Stimulated activated CD4-positive, alpha-beta T cell treated with anti-CD3 and anti-CD28 coated beads, Interleukin-4, amount 100 ng/mL, for 1 hour (primary cell): Measurements from ENCODE around the gene RYR1.
"Not testable (repeated sequence)": the region's sequence is repeated elsewhere in the genome, so short reads cannot be mapped to it uniquely, and the experiment has no call there.

Experiments used
- DNase-seq: peaks from one replicate; pipeline ENCODE4 v3.0.0-alpha.2; 2020

RYR1 gene

DNA sequence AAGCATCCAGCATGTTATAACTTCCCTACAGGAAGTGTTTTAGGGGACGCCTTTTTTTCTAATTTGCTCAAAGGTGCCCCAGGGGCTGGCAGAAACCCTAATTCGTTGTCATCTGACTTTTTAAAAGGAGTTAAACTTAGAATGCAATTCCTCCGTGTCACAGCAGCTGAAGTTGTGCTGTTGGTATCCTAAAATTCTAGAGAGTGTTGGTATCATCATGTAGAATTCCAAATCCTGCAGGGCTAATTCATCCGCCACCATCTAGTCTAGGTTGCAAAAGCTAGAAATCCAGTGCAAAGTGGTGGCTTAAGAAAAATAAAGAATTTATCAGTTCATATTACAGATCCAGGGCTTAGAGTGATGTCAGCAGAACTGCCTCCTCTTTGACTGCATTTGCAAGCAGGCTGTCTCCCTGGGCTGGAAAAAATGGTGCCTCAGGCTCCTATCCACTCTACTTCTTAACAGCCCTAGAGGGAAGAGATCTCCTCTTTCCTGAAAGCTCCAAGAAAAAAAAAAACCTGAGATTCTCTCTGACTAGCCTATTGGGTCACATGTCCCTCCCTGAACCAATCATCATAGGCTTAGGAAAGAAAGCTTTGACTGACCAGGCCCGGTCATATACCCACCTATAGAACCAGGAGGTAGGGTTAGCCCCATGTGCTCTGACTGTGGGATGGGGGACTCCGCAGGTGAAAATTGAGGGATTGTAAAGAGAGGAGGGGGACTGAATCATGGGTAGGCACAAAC is 111.3 kb downstream of the RYR1 start:
- no peak for DNase-seq

DNA sequence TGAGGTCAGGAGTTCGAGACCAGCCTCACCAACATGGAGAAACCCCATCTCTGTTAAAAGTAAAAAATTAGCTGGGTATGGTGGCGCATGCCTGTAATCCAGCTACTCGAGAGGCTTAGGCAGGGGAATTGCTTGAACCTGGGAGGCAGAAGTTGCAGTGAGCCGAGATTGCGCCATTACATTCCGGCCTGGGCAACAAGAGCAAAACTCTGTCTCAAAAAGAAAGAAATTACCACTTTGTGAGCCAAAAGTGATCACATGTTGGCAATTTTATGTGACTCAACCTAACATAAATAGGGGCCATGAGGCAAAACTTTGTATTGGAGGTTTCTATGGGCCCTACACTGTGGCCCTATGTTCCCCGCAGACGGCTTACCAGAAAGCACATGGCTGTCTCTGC is 112.1 kb downstream of the RYR1 start:
- no peak for DNase-seq

- DNase-seq, result no peak
Measured at GRCh38 chr19:38547421-38547820, 113.9 kb downstream of the RYR1 start.

DNA sequence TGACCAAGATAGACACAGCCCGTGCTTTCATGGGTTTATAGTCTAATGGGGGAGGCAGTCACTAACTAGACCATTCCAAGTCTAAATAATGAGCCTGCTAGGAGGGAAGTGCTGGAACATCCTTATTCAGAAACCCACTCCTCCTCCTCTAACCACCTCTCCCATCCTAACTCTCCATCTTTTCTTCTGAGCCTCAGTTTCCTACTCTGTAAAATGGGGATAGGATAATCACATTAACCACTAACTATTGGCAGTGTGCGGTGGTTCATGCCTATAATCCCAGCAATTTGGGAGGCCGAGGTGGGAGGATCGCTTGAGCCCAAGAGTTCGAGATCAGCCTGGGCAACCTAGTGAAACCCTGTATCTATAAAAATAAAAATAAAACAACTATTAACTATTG is 115.6 kb downstream of the RYR1 start:
- no peak for DNase-seq

DNA sequence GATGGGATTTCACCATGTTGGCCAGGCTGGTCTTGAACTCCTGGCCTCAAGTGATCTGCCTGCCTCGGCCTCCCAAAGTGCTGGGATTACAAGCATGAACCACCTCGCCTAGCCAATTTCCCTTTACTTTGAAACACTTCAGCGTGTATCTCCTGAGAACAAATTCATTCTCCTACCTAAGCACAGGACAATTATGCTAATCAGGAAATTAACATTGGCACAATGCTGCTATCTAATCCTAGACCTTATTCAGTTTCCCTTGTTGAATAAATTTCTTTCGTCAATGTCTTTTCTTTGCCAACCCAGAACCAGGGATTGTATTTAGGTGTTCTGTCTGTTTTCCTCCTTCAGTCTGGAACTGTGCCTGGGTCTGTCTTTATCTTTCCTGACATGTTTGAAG is 116.5 kb downstream of the RYR1 start:
- DNase-seq, result no peak

- DNase-seq, result no peak
Measured at GRCh38 chr19:38550376-38550775, 116.9 kb downstream of the RYR1 start.

DNA sequence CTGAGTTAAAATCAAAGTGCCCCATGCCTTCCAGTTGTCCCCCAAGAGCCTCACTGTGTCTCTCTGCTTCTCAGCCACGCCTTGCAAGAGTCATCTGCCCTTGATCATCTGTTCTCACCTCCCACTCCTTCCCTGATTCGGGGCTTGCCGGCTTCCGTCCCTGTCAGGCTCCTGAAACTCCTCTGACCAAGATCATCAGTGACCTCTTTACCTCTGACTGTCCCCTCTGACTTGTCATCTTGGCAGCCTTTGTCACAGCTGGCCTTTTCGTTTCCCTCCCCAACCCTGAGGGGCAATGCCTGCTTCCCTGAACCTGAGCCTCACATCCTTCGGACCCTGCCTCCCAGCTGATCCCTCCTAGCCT is 117.9 kb downstream of the RYR1 start:
- DNase-seq, result peak; percentile 44

DNA sequence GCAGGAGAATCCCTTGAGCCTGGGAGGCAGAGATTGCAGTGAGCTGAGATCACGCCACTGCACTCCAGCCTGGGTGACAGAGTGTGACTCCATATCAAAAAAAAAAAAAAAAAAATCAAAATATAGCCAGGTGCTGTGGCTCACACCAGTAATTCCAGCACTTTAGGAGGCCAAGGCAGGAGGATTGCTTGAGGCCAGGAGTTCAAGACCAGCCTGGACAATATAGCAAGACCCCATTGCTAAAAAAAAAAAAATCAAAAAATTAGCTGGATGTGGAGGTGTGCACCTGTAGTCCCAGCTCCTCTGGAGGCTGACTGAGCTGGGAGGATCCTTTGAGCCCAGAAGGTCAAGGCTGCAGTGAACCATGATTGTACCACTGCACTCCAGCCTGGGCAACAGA is 119.7 kb downstream of the RYR1 start:
- DNase-seq, result not testable (repeated sequence)

GRCh38 chr19:38554676-38555141 is 121.2 kb downstream of the RYR1 start:
- no peak for DNase-seq

- DNase-seq, result no peak
Measured at GRCh38 chr19:38555200-38555599, 121.7 kb downstream of the RYR1 start.

- no peak for DNase-seq
Measured at GRCh38 chr19:38556521-38557174, 123.2 kb downstream of the RYR1 start.

- no peak for DNase-seq
Measured at GRCh38 chr19:38557205-38557799, 123.8 kb downstream of the RYR1 start.

DNA sequence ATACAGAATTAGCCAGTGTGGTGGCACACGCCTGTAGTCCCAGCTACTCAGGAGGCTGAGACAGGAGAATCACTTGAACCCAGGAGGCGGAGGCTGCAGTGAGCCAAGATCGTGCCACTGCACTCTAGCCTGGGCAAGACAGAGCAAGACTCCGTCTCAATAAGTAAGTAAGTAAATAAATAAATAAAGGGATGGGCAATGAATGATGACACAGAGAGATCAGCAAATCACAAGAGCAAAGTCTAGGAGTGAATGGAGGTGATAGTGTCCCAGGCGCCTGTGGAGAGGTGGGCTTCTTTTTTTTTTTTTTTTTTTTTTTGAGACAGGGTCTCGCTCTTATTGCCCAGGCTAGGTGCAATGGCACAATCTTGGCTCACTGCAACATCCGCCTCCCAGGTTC is 125.4 kb downstream of the RYR1 start:
- not testable (repeated sequence) for DNase-seq

DNA sequence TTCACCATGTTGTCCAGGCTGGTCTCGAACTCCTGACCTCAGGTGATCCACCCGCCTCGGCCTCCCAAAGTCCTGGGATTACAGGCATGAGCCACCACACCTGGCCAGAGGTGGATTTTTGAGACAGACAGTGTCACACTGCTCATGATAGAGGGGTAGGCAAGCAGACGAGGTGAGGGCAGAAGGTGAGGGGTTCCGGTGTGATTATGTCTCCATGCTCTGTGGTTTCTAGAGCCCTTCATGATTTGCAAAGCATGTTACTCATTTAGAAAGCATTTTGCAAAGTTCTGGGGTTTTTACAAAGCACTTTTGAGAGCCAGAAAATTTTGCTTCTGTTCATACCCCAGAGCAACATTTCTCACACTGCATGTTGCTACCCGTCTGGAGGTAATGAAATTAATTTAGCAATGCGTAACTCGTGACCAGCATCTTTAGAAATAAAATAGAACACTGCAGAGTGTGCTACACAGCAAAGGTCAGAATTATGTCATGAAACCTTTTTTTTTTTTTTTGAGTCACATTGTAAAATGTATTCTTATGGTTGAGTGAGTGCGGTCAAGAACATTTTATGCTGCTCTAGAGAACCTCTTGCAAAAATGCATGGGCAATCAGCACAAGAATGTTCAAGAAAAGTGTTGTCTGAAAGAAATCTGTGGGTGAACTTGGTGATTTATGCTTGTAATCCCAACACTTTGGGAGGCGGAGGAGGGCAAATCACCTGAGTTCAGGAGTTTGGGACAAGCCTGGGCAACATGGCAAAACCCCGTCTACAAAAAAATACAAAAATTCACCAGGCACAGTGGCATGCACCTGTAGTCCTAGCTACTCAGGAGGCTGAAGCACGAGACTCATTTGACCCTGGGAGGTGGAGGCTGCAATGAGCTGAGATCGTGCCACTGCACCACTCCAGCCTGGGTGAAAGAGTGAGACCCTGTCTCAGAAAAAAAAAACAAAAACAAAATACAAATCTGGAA is 126.2 kb downstream of the RYR1 start:
- DNase-seq, result peak; percentile 31

DNA sequence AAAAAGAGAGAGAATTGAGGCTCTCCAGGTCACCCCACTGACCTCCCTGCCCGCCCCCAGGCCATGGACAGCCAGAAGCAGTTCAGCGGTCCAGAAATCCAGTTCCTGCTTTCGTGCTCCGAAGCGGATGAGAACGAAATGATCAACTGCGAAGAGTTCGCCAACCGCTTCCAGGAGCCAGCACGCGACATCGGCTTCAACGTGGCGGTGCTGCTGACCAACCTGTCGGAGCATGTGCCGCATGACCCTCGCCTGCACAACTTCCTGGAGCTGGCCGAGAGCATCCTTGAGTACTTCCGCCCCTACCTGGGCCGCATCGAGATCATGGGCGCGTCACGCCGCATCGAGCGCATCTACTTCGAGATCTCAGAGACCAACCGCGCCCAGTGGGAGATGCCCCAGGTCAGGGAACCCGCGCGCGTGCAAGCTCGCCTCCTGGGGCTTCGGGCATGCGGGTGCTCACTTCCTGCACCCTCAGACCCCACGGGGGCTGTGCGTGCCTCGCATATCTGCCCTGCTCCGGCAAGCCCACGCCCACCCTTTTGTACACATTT is 127.6 kb downstream of the RYR1 start:
- DNase-seq, result no peak

DNA sequence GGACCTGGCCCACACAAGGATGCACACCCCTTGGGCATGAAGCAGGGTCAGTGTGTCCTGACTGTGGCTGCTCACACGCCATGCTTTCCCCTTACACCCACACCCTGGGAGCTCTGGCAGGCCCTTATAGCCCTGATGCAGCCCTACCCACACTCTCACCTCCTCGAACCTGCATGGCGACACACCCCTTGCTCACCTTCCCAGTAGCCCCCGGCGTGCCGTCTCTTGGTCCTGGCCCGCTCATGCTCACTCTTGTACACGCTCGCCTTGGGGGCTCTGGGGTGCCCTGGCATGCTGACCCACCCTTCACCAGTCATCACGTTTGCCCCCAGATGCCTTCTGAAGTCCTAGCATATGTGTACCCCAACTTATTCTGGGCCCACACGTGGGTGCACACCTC is 128.2 kb downstream of the RYR1 start:
- DNase-seq, result no peak

- no peak for DNase-seq
Measured at GRCh38 chr19:38562096-38562495, 128.6 kb downstream of the RYR1 start.

DNA sequence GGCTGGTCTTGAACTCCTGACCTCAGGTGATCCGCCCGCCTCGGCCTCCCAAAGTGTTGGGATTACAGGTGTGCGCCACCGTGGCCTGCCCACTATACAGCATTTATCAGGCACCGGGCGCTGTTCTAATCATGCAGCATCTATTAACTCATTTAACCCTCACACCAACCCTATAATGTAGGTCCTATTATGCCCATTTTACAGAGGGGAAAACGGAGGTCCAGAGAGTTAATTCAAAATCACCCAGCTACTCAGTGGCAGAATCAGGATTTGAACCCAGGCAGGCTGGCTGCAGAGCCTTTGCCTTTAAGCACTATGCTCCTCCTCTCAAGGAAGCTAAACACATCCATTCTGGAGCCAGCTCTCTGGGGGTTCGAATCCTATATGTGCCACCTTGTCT is 130.0 kb downstream of the RYR1 start:
- no peak for DNase-seq

DNA sequence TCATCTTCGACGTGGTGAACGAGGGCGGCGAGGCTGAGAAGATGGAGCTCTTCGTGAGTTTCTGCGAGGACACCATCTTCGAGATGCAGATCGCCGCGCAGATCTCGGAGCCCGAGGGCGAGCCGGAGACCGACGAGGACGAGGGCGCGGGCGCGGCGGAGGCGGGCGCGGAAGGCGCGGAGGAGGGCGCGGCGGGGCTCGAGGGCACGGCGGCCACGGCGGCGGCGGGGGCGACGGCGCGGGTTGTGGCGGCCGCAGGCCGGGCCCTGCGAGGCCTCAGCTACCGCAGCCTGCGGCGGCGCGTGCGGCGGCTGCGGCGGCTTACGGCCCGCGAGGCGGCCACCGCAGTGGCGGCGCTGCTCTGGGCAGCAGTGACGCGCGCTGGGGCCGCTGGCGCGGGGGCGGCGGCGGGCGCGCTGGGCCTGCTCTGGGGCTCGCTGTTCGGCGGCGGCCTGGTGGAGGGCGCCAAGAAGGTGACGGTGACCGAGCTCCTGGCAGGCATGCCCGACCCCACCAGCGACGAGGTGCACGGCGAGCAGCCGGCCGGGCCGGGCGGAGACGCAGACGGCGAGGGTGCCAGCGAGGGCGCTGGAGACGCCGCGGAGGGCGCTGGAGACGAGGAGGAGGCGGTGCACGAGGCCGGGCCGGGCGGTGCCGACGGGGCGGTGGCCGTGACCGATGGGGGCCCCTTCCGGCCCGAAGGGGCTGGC is 131.6 kb downstream of the RYR1 start:
- DNase-seq, result peak; percentile 24

DNA sequence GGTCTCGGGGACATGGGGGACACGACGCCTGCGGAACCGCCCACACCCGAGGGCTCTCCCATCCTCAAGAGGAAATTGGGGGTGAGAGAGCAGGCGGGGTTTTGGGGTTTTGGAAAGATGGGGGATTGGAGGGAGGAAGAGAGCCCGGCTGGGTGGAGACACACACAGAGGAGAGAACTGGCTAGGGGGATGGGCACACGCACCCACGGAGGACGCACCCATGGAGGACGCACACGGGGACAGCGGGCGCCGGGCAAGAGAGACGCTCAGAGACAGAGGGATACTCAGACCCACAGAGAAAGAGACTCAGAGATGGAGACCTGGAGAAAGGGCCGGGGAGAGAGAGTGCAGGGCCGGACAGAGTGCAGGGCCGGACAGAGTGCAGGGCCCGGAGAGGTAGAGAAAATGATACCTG is 132.2 kb downstream of the RYR1 start:
- no peak for DNase-seq

DNA sequence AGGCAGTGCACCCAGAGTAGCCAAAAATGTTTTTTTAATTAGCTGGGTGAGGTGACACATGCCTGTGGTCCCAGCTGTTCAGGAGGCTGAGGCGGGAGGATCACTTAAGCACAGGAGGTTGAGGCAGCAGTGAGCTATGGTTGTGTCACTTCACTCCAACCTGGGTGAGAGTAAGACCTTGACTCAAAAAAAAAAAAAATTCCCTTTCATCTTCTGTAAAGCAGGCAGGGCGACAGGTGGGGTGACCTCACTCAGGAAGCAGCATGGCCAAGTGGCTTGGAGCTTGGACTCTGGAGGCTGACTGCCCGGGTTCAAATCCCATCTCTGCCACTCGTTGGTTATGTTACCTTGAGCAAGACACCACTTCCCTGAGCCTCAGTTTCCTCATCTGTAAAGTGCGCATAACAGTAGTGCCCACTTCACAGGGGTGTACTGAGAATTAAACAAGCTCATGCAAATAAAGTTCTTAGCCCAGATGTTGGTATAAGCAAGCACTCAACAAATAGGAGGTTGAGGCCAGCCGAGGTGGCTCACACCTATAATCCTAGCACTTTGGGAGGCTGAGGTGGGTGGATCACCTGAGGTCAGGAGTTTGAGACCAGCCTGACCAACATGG is 136.0 kb downstream of the RYR1 start:
- no peak for DNase-seq

DNA sequence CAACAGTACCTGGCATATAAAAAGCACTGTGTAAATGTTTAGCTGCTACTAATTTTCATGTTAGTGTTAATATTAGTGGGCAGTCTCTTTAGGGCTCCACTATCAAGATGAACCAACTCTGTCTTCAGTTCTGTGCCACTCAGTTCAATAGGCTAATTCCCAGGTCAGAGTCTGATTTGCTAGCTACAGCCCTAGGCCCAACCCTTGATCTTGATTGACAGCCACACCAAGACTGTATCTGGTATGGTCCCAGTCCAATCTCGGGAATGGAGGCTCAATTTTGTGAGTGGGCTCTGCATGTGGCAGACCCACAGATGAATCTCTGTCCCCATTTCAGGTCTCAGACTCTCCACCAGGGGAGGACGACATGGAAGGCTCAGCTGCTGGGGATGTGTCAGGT is 138.2 kb downstream of the RYR1 start:
- no peak for DNase-seq
